GM18868 (cell line): ENCODE measurements around the gene SCGB3A1.

Experiments used
- ATAC-seq: cut with Tn5 transposase; IDR thresholded peaks from one replicate; pipeline ENCODE4 v1.9.1; 2021; ENCODE audit warnings: mild to moderate bottlenecking, moderate library complexity; ENCODE audit not compliant: unreplicated experiment

SCGB3A1 gene

GRCh38 chr5:180606215-180606785 is 15.0 kb upstream of the SCGB3A1 start:
- no peak for ATAC-seq

- ATAC-seq = no peak
Measured at GRCh38 chr5:180605554-180606214, 14.4 kb upstream of the SCGB3A1 start.

GRCh38 chr5:180604271-180604670 is 13.0 kb upstream of the SCGB3A1 start:
- ATAC-seq = no peak

GRCh38 chr5:180603076-180603594 is 11.8 kb upstream of the SCGB3A1 start:
- no peak for ATAC-seq

- ATAC-seq = no peak
Measured at GRCh38 chr5:180602481-180603075, 11.3 kb upstream of the SCGB3A1 start.

- no peak for ATAC-seq
Measured at GRCh38 chr5:180601591-180602480, 10.5 kb upstream of the SCGB3A1 start.

- ATAC-seq = no peak
Measured at GRCh38 chr5:180600554-180601041, 9.3 kb upstream of the SCGB3A1 start.

- no peak for ATAC-seq
Measured at GRCh38 chr5:180599981-180600553, 8.8 kb upstream of the SCGB3A1 start.

GRCh38 chr5:180599590-180599914 is 8.3 kb upstream of the SCGB3A1 start:
- ATAC-seq = no peak

GRCh38 chr5:180598797-180599589 is 7.7 kb upstream of the SCGB3A1 start:
- ATAC-seq = no peak

- ATAC-seq = no peak
Measured at GRCh38 chr5:180598316-180598701, 7.0 kb upstream of the SCGB3A1 start.

GRCh38 chr5:180596668-180597231 is 5.5 kb upstream of the SCGB3A1 start:
- no peak for ATAC-seq

- no peak for ATAC-seq
Measured at GRCh38 chr5:180596115-180596667, 4.9 kb upstream of the SCGB3A1 start.

- no peak for ATAC-seq
Measured at GRCh38 chr5:180595381-180596114, 4.2 kb upstream of the SCGB3A1 start.

GRCh38 chr5:180595046-180595379 is 3.7 kb upstream of the SCGB3A1 start:
- ATAC-seq = no peak

GRCh38 chr5:180594311-180595045 is 3.2 kb upstream of the SCGB3A1 start:
- no peak for ATAC-seq

- ATAC-seq = no peak
Measured at GRCh38 chr5:180593446-180594206, 2.3 kb upstream of the SCGB3A1 start.
